GM12872 (cell line): ENCODE measurements around the gene COCH.
A peak's percentile ranks its signal among the peaks of the same experiment; 100 is the strongest.

Experiments
- CTCF ChIP-seq: IDR thresholded peaks from 3 replicates; pipeline ENCODE4 v1.5.1; 2011; ENCODE audit warnings: low read depth, mild to moderate bottlenecking, low read length, moderate library complexity; ENCODE audit not compliant: insufficient read depth

The COCH gene

GRCh38 chr14:30874120-30874998 lies at the start of gene COCH:
Gene COCH, plus strand, starts transcription at chr14:30874559. Its CDS starts 380 bp downstream, at chr14:30874939.
- peak; percentile 44; the same call in 2 of the 3 replicates for TF ChIP-seq CTCF

- no peak for TF ChIP-seq CTCF
Measured at GRCh38 chr14:30826070-30826469, 48.3 kb upstream of the COCH start.

- no peak for TF ChIP-seq CTCF
Measured at GRCh38 chr14:30829853-30830252, 44.5 kb upstream of the COCH start.

- TF ChIP-seq CTCF = no peak
Measured at GRCh38 chr14:30834353-30834752, 40.0 kb upstream of the COCH start.

- no peak for TF ChIP-seq CTCF
Measured at GRCh38 chr14:30838351-30838750, 36.0 kb upstream of the COCH start.

GRCh38 chr14:30840086-30840779 lies 34.1 kb upstream of the COCH start:
- TF ChIP-seq CTCF = no peak

GRCh38 chr14:30842431-30842830 lies 31.9 kb upstream of the COCH start:
- TF ChIP-seq CTCF = no peak
